H1 (cell line): Measurements from ENCODE around the gene KATNAL2. TPM values are rescaled to one million over a fixed set of nuclear protein-coding genes. Genes with fewer than 3 reads are reported as not detected.

Source experiments
- CBX8 ChIP-seq: fragments of 300-800, 300-1000 bp; sonication (generic); IDR thresholded peaks from 2 replicates; pipeline ENCODE4 v1.7.1; 2016; ENCODE audit warnings: low read depth, low read length, borderline replicate concordance
- CHD2 ChIP-seq: IDR thresholded peaks from 2 replicates; pipeline ENCODE4 v1.6.1; 2012; ENCODE audit warnings: low read length, improper control_type of control experiment
- EGR1 ChIP-seq: IDR thresholded peaks from 2 replicates; pipeline ENCODE4 v1.6.1; 2011; ENCODE audit warnings: low read depth, low read length, borderline replicate concordance
- HDAC2 ChIP-seq, 2 experiments: fragments of 300-600 bp in 1 of 2; sonication (generic) in 1 of 2; IDR thresholded peaks; 2 replicates each; pipeline ENCODE4 v1.6.1; 2011 to 2012; ENCODE audit warnings: low read depth in 2 of 2, low read length in 2 of 2, mild to moderate bottlenecking in 2 of 2, moderate library complexity in 2 of 2, borderline replicate concordance in 1 of 2, inconsistent platforms in 1 of 2
- JUN ChIP-seq: IDR thresholded peaks from 2 replicates; pipeline ENCODE4 v1.6.1; 2011; ENCODE audit warnings: low read depth, mild to moderate bottlenecking, improper control_type of control experiment, low read length
- JUND ChIP-seq: IDR thresholded peaks from 2 replicates; pipeline ENCODE4 v1.6.1; 2011; ENCODE audit warnings: mild to moderate bottlenecking, improper control_type of control experiment, low read length
- KDM5A ChIP-seq: fragments of 200-600 bp; IDR thresholded peaks from 2 replicates; pipeline ENCODE4 v1.7.1; 2012; ENCODE audit warnings: mild to moderate bottlenecking, low read length, inconsistent platforms, mixed read lengths
- MAFK ChIP-seq: IDR thresholded peaks from 2 replicates; pipeline ENCODE4 v1.6.1; 2012; ENCODE audit warnings: low read depth, mild to moderate bottlenecking, improper control_type of control experiment, low read length
- NRF1 ChIP-seq: IDR thresholded peaks from 2 replicates; pipeline ENCODE4 v1.6.1; 2011; ENCODE audit warnings: mild to moderate bottlenecking, low read depth, low read length, improper control_type of control experiment
- PHF8 ChIP-seq: fragments of 200-600 bp; sonication (generic); conservative IDR thresholded peaks from 2 replicates; pipeline ENCODE4 v1.7.1; 2012; ENCODE audit warnings: low read depth, mild to moderate bottlenecking, inconsistent platforms, low read length, moderate library complexity
- RFX5 ChIP-seq: IDR thresholded peaks from 2 replicates; pipeline ENCODE4 v1.6.1; 2011; ENCODE audit warnings: low read depth, low read length, improper control_type of control experiment, borderline replicate concordance
- SIRT6 ChIP-seq: IDR thresholded peaks from one replicate; pipeline ENCODE4 v1.7.1; 2012; ENCODE audit warnings: low read length, inconsistent platforms
- SIX5 ChIP-seq: IDR thresholded peaks from 2 replicates; pipeline ENCODE4 v1.6.1; 2011; ENCODE audit warnings: mild to moderate bottlenecking, low read depth, low read length
- SP1 ChIP-seq: IDR thresholded peaks from 2 replicates; pipeline ENCODE4 v1.6.1; 2011; ENCODE audit warnings: low read depth, low read length
- SP4 ChIP-seq: IDR thresholded peaks from 2 replicates; pipeline ENCODE4 v1.6.1; 2012; ENCODE audit warnings: low read length, inconsistent platforms
- SRF ChIP-seq: IDR thresholded peaks from 2 replicates; pipeline ENCODE4 v1.6.1; 2011; ENCODE audit warnings: mild to moderate bottlenecking, low read depth, low read length, moderate library complexity
- SUZ12 ChIP-seq: fragments of 200-600 bp; sonication (generic); IDR thresholded peaks from 2 replicates; pipeline ENCODE4 v1.6.1; 2012; ENCODE audit warnings: mild to moderate bottlenecking, inconsistent platforms, low read length, moderate library complexity, mixed read lengths
- TAF1 ChIP-seq: IDR thresholded peaks from 2 replicates; pipeline ENCODE4 v1.6.1; 2011; ENCODE audit warnings: mild to moderate bottlenecking, low read depth, low read length
- TAF7 ChIP-seq: optimal IDR thresholded peaks from 2 replicates; pipeline ENCODE3; 2011; ENCODE audit warnings: low read depth, mild to moderate bottlenecking, inconsistent platforms, low read length, moderate library complexity, borderline replicate concordance
- YY1 ChIP-seq: IDR thresholded peaks from 2 replicates; pipeline ENCODE4 v1.6.1; 2011; ENCODE audit warnings: low read depth, mild to moderate bottlenecking, low read length
- polyA plus RNA-seq, 7 experiments: library from polyadenylated mRNA; depleted of rRNA in 3 of 7; stranded (reverse) in 5 of 7; unstranded in 2 of 7; fragments of >200 nt in 5 of 7; fragments of 200-250 nt in 2 of 7; gene quantifications; 1 replicate in 5 of 7; 2 replicates in 1 of 7; 4 replicates in 1 of 7; pipeline versions ENCODE4 v1.2.1 to v1.2.3, GENCODE V29; 2011 to 2013; ENCODE audit warnings: missing spikeins in 2 of 7, mixed read lengths in 2 of 7
- total RNA-seq: library from RNA; stranded (reverse); fragmentation: NEBNext Ultra II Directional; extraction: Animal tissue kit (Norgen Biotek cat#: 25700); gene quantifications from 2 replicates; pipeline ENCODE4 v1.2.1, GENCODE V29; 2021
- TF ChIP-seq, protein P1 (sequence below): IDR thresholded peaks from 2 replicates; pipeline ENCODE4 v1.6.1; 2012; ENCODE audit warnings: low read length, inconsistent platforms
- TF ChIP-seq, protein P2 (sequence below): IDR thresholded peaks from 2 replicates; pipeline ENCODE4 v1.6.1; 2012; ENCODE audit warnings: inconsistent platforms
- TF ChIP-seq, protein P3 (sequence below): IDR thresholded peaks from 2 replicates; pipeline ENCODE4 v1.6.1; 2012; ENCODE audit warnings: inconsistent platforms

Gene KATNAL2
- total and polyA plus RNA-seq, 2 of the 8 experiments (the other 6 are each of a cell fraction or from before 2014, with no cell fraction given) = 10.0 to 15.2 TPM

DNA sequence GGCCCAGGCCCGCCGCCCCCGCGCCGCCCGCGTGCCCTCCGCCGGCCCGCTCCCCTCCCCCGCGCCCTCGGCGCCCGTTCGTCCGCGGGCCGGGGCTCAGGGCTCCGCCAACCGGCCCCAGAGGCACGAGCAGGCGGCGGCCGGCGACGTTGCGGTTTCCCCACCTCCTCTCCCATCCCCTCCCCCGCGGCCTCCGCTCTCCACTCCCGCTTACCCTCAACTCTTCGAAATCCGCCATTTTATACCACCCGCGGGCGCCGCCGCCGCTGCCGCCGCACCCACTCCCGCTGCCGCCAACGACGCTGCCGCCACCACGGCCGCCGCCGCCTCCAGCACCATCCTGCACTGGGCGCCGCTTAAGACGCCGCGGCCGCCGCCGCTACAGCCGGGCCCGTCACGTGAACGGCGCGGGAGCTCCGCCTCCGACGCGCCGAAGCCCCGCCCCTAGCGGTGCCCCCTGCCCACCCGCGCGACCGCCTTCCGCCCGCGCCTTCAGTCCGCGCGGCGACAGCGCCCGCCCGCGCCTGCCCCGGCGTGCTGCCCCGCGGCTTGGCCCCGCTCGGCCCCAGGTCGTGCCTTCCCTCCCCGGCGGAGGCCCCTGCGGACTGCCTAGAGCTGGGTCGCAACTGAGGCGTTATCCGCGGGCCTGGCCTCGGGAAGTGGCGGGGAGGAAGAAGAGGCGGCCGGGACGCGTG lies at the start of gene KATNAL2, which contains the start of gene PIAS2 (continued):
- TF ChIP-seq SIX5 (no peak), CHD2 (no peak), MAFK (no peak), EGR1 (no peak), TAF7 (peak; percentile 85), JUND (no peak), YY1 (peak; percentile 73), RFX5 (no peak), SIRT6 (no peak), PHF8 (peak; percentile 93), SP4 (no peak), CBX8 (no peak), NRF1 (no peak), TAF1 (peak; percentile 89), SUZ12 (no peak), HDAC2 (IDR thresholded peaks at IDR 0.05; ENCODE audit: borderline replicate concordance in 1 of 2, low read depth in 2 of 2, low read length in 2 of 2) (no peak; a peak in 1 of 4 replicates), KDM5A (no peak), SRF (no peak), SP1 (no peak), JUN (no peak)
- TF ChIP-seq, protein P1, sequence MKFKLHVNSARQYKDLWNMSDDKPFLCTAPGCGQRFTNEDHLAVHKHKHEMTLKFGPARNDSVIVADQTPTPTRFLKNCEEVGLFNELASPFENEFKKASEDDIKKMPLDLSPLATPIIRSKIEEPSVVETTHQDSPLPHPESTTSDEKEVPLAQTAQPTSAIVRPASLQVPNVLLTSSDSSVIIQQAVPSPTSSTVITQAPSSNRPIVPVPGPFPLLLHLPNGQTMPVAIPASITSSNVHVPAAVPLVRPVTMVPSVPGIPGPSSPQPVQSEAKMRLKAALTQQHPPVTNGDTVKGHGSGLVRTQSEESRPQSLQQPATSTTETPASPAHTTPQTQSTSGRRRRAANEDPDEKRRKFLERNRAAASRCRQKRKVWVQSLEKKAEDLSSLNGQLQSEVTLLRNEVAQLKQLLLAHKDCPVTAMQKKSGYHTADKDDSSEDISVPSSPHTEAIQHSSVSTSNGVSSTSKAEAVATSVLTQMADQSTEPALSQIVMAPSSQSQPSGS = no peak
- TF ChIP-seq, protein P2, sequence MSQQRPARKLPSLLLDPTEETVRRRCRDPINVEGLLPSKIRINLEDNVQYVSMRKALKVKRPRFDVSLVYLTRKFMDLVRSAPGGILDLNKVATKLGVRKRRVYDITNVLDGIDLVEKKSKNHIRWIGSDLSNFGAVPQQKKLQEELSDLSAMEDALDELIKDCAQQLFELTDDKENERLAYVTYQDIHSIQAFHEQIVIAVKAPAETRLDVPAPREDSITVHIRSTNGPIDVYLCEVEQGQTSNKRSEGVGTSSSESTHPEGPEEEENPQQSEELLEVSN = no peak; the same call in 1 of the 2 replicates
- TF ChIP-seq, protein P3, sequence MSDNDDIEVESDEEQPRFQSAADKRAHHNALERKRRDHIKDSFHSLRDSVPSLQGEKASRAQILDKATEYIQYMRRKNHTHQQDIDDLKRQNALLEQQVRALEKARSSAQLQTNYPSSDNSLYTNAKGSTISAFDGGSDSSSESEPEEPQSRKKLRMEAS = no peak; the same call in 1 of the 2 replicates
